ENCODE results near the gene ACBD7. TPM values are rescaled to one million over a fixed set of nuclear protein-coding genes. Genes with fewer than 3 reads are reported as not detected.

Gene ACBD7
- total RNA-seq, 4 donors from 2014 or later, result 0.37 to 12.2 TPM; not detected in 2

DNA sequence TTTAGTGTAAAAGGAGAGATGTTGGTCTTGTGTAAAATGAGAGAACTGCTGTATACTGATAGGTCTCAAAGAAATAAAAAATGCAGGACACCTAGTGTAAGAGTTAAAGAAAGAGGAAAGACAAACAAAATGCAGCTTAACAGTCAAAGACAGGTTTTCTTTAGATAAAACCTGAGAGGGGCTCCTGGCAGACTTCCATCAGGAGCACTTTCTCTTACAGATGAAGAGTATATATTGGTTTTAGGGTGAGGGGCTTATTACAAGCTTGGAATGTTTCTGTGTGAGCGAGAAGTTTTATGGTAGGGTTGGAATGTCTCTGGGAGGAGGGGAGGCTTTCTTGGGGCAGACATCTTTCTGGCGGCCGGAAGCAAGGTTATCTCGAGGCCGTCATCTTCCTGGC, 16.2 kb downstream of the ACBD7 start:
- Histone ChIP-seq H3K9me3 (no peaks in the 10 kb centered on the region), H3K4me3 (no peak overlapping the region), H3K36me3 (no peaks in the 10 kb centered on the region), H3K27me3 (no peaks in the 10 kb centered on the region), H3K27ac (no peak overlapping the region), H3K4me1 (no peaks in the 10 kb centered on the region)
- no peak for TF ChIP-seq POLR2A (IDR thresholded peaks at IDR 0.05)
- TF ChIP-seq, protein P1, sequence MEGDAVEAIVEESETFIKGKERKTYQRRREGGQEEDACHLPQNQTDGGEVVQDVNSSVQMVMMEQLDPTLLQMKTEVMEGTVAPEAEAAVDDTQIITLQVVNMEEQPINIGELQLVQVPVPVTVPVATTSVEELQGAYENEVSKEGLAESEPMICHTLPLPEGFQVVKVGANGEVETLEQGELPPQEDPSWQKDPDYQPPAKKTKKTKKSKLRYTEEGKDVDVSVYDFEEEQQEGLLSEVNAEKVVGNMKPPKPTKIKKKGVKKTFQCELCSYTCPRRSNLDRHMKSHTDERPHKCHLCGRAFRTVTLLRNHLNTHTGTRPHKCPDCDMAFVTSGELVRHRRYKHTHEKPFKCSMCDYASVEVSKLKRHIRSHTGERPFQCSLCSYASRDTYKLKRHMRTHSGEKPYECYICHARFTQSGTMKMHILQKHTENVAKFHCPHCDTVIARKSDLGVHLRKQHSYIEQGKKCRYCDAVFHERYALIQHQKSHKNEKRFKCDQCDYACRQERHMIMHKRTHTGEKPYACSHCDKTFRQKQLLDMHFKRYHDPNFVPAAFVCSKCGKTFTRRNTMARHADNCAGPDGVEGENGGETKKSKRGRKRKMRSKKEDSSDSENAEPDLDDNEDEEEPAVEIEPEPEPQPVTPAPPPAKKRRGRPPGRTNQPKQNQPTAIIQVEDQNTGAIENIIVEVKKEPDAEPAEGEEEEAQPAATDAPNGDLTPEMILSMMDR (IDR thresholded peaks at IDR 0.05), result no peak
- intact Hi-C loops (cut with DNase I; ENCODE audit: low total_unique reads), result no loop called here
- no peak for DNase-seq

DNA sequence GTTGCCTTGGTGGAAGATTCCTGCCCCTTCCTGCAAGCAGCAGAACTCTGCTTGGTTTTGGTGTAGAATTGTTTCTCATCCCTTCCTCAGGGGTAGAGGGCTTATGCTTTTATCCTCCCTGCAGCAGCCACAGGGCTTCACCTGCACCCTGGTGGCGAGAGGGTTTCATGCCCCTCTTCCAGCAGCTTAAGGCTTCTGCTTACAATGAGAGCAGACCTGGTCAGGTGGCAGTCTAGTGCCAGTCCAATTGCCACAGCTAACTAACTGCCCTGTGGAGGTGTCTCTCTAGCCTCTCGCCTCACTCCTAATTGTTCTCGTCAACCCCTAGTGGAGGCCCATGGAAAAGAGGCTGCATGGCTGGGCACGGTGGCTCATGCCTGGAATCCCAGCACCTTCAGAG, 19.3 kb downstream of the ACBD7 start:
- Histone ChIP-seq H3K27me3 (no peaks in the 10 kb centered on the region), H3K36me3 (no peaks in the 10 kb centered on the region), H3K4me1 (no peaks in the 10 kb centered on the region), H3K9me3 (peaks cover 0 to 5% of the 10 kb centered on the region in 2 donors), H3K4me3 (no peak overlapping the region), H3K27ac (no peak overlapping the region)
- intact Hi-C loops (cut with DNase I; ENCODE audit: low total_unique reads), result no loop called here
- TF ChIP-seq POLR2A (IDR thresholded peaks at IDR 0.05), result no peak
- TF ChIP-seq, protein P1 (IDR thresholded peaks at IDR 0.05), result no peak
- no peak for DNase-seq

DNA sequence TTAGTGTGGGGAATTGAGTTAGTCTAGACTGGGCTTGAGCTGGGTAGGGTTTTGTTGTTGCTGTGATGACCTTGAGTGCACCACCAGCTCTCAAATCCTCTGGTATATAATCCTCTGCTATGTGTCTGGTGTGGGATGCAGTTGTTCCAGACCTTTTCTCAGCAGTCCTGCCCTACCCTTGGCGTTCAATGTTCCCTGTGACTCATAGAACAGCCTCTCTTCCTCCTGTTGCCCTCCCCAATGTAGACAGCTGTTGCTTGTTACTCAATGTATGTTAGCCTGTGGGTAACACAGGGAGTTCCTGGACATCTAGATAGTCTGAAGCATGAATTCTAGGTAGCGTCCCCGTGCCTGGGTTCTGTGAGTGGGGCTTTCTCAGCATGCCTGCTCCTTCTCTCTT, 19.8 kb downstream of the ACBD7 start:
- H3K9me3 ChIP-seq, result peaks cover 0 to 5% of the 10 kb centered on the region in 2 donors
- intact Hi-C loops (cut with DNase I; ENCODE audit: low total_unique reads), result no loop called here
- no peak overlapping the region for H3K4me3 ChIP-seq
- no peaks in the 10 kb centered on the region for H3K36me3 ChIP-seq
- H3K4me1 ChIP-seq, result no peaks in the 10 kb centered on the region
- H3K27ac ChIP-seq, result no peak overlapping the region
- TF ChIP-seq, protein P1 (IDR thresholded peaks at IDR 0.05), result no peak
- TF ChIP-seq POLR2A (IDR thresholded peaks at IDR 0.05), result no peak
- H3K27me3 ChIP-seq, result no peaks in the 10 kb centered on the region
- no peak for DNase-seq

DNA sequence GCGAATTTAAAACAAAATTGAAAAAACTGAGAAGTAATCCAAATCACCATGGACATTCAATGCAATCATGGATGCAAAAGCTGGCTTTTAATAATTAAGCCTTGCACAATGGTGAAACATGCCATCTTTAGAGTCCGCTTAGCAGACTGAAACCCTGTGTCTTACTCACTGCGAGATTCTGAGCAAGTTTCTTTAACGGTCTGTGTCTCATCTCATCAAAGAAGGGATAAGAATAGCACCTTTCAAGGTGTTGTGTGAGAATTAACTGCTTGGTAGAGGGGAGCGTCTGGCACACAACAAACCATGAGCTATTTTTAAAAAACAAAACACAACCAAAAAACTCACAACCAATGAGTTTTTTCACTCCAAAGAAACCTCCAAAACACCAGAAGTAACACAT, 21.4 kb downstream of the ACBD7 start:
- no peaks in the 10 kb centered on the region for H3K27me3 ChIP-seq
- H3K27ac ChIP-seq, result no peak overlapping the region
- peaks cover 0 to 5% of the 10 kb centered on the region in 2 donors for H3K9me3 ChIP-seq
- no peaks in the 10 kb centered on the region for H3K36me3 ChIP-seq
- TF ChIP-seq POLR2A (IDR thresholded peaks at IDR 0.05), result no peak
- TF ChIP-seq, protein P1 (IDR thresholded peaks at IDR 0.05), result no peak
- DNase-seq, result no peak
- intact Hi-C loops (cut with DNase I; ENCODE audit: low total_unique reads), result no loop called here
- no peak overlapping the region for H3K4me3 ChIP-seq
- H3K4me1 ChIP-seq, result no peaks in the 10 kb centered on the region

DNA sequence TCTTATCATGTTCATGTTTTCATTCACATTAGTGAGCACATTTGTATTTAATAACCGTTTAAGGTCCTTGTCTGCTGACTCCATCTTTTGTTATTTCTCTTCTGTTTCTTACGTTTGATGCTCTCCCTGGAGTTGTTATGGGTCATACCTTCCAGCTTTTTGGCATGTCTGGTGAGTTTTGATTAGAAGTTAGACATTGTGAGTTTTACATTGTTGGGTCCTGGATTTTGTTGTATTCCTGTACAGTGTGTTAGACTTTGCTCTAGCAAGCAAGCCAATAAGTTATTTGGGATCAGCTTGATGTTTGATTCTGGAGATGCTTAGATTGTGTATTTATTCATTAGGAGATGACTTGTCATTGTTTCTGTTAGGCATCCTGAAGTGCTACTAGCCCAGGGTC, 27.9 kb downstream of the ACBD7 start:
- no peaks in the 10 kb centered on the region for H3K27me3 ChIP-seq
- TF ChIP-seq POLR2A (IDR thresholded peaks at IDR 0.05), result no peak
- TF ChIP-seq, protein P1 (IDR thresholded peaks at IDR 0.05), result no peak
- no peaks in the 10 kb centered on the region for H3K36me3 ChIP-seq
- no peaks in the 10 kb centered on the region for H3K4me1 ChIP-seq
- peaks cover 0 to 5% of the 10 kb centered on the region in 2 donors for H3K9me3 ChIP-seq
- no peak overlapping the region for H3K4me3 ChIP-seq
- H3K27ac ChIP-seq, result no peak overlapping the region
- intact Hi-C loops (cut with DNase I; ENCODE audit: low total_unique reads), result no loop called here
- DNase-seq, result no peak

Measured in uterus (tissue), 4 donors.